ENCODE data around the gene CAMKV. TPM values are rescaled to one million over a fixed set of nuclear protein-coding genes. Genes with fewer than 3 reads are reported as not detected.

CAMKV gene
- polyA plus RNA-seq, 1 of the 3 experiments (the other 2 are of a cell fraction) = 0.53 TPM

- no peak for TF ChIP-seq CTCF (IDR thresholded peaks at IDR 0.05)
- TF ChIP-seq USF2 (IDR thresholded peaks at IDR 0.05; ENCODE audit: borderline replicate concordance, low read depth, low read length) = no peak
- no peak for TF ChIP-seq ELF1 (IDR thresholded peaks at IDR 0.05)
- no peak for TF ChIP-seq TCF12 (IDR thresholded peaks at IDR 0.05)
- no peak for TF ChIP-seq MEF2A (IDR thresholded peaks at IDR 0.05; ENCODE audit: borderline replicate concordance, low read depth)
- no peak for TF ChIP-seq FOXJ3 (CRISPR knock-in tag; IDR thresholded peaks at IDR 0.05)
- TF ChIP-seq FOXM1 (IDR thresholded peaks at IDR 0.05; ENCODE audit: low read depth) = no peak
- TF ChIP-seq SIN3A (IDR thresholded peaks at IDR 0.05; ENCODE audit: borderline replicate concordance, low read depth, low read length) = no peak
- TF ChIP-seq FOSL2 (IDR thresholded peaks at IDR 0.05; ENCODE audit: borderline replicate concordance, low read depth) = no peak
- no peak for TF ChIP-seq MAX (IDR thresholded peaks at IDR 0.05; ENCODE audit: low read depth)
These were observed 9.0 kb upstream of the CAMKV start (continued) for GRCh38 chr3:49878686-49879085.

- no peak overlapping the region for H3K4me2 ChIP-seq
- no peak overlapping the region for H3K27ac ChIP-seq (ENCODE audit: low read depth in 2 of 2, low read length in 1 of 2)
- no peak overlapping the region for H2AFZ ChIP-seq (ENCODE audit: low read depth)
- H3K9me2 ChIP-seq = no peaks in the 10 kb centered on the region
- H3K4me1 ChIP-seq (ENCODE audit: control insufficient read depth in 1 of 2, insufficient read depth in 2 of 2, low read depth in 1 of 2, low read length in 1 of 2) = peaks cover 0 to 17% of the 10 kb centered on the region in 2 experiments; a peak in 1 of 4 replicates
- ChIA-PET CTCF (interaction anchor here (1.0 to 1.3 kb wide), 2 partner anchors 38 to 338 kb away, joined by 3 to 6 read pairs; no protein-coding TSS in a partner anchor), POLR2A (no interaction called here)
- H3K9me3 ChIP-seq = no peaks in the 10 kb centered on the region
- TF ChIP-seq CHD2 (IDR thresholded peaks at IDR 0.05; ENCODE audit: low read length, partially characterized antibody) (no peak), RCOR1 (IDR thresholded peaks at IDR 0.05; ENCODE audit: low read length) (no peak), MEF2A (IDR thresholded peaks at IDR 0.05; ENCODE audit: borderline replicate concordance, low read depth) (no peak)
- no peaks in the 10 kb centered on the region for H3F3A ChIP-seq (replicated peaks; ENCODE audit: insufficient read depth)
- 90% methylated on average over 2 of the region's 2 CpGs for WGBS (ENCODE audit: low lambda C conversion rate)
- no peak overlapping the region for H3K4me3 ChIP-seq (ENCODE audit: low read depth in 2 of 2, low read length in 1 of 2)
- H3K9ac ChIP-seq = no peak overlapping the region
- no peaks in the 10 kb centered on the region; the same call in 1 of the 2 replicates for H3K27me3 ChIP-seq (ENCODE audit: insufficient read depth)
- no peaks in the 10 kb centered on the region for H3K36me3 ChIP-seq (replicated peaks in 1 of 2; ENCODE audit: control insufficient read depth in 1 of 2, insufficient read depth in 2 of 2, low read length in 1 of 2)
- no peaks in the 10 kb centered on the region for H4K20me1 ChIP-seq (ENCODE audit: insufficient read depth)
- no peaks in the 10 kb centered on the region for H3K79me2 ChIP-seq (ENCODE audit: insufficient read depth)
- DNase-seq = no peak
These were observed 8.0 kb upstream of the CAMKV start for GRCh38 chr3:49877716-49878115.

GRCh38 chr3:49876567-49876966 is 6.9 kb upstream of the CAMKV start:
- Histone ChIP-seq H3K79me2 (ENCODE audit: insufficient read depth) (no peaks in the 10 kb centered on the region), H3K36me3 (replicated peaks in 1 of 2; ENCODE audit: control insufficient read depth in 1 of 2, insufficient read depth in 2 of 2, low read length in 1 of 2) (no peaks in the 10 kb centered on the region), H3K4me2 (no peak overlapping the region), H3K9me2 (no peaks in the 10 kb centered on the region), H2AFZ (ENCODE audit: low read depth) (no peak overlapping the region), H3F3A (replicated peaks; ENCODE audit: insufficient read depth) (no peaks in the 10 kb centered on the region), H3K9me3 (no peaks in the 10 kb centered on the region), H3K27me3 (ENCODE audit: insufficient read depth) (no peaks in the 10 kb centered on the region; the same call in 1 of the 2 replicates), H3K4me3 (ENCODE audit: low read depth in 2 of 2, low read length in 1 of 2) (no peak overlapping the region), H3K27ac (ENCODE audit: low read depth in 2 of 2, low read length in 1 of 2) (no peak overlapping the region), H3K9ac (no peak overlapping the region), H3K4me1 (ENCODE audit: control insufficient read depth in 1 of 2, insufficient read depth in 2 of 2, low read depth in 1 of 2, low read length in 1 of 2) (peaks cover 0 to 28% of the 10 kb centered on the region in 2 experiments; a peak in 1 of 4 replicates), H4K20me1 (ENCODE audit: insufficient read depth) (no peaks in the 10 kb centered on the region)
- no peak for DNase-seq
- CTCF ChIA-PET = interaction anchor here (1.2 kb wide), 1 partner anchor 37 kb away, joined by 3 read pairs; no protein-coding TSS in a partner anchor
- POLR2A ChIA-PET = no interaction called here
- 40% methylated on average over 1 of the region's 5 CpGs for WGBS (ENCODE audit: low lambda C conversion rate)
- TF ChIP-seq POLR2AphosphoS5 (IDR thresholded peaks at IDR 0.05; ENCODE audit: low read depth, low read length) (no peak), EZH2phosphoT487 (IDR thresholded peaks at IDR 0.05; ENCODE audit: borderline replicate concordance, low read depth) (no peak), EP300 (IDR thresholded peaks at IDR 0.05; ENCODE audit: borderline replicate concordance in 1 of 2, low read depth in 1 of 2, low read length in 1 of 2) (no peak), IRF3 (IDR thresholded peaks at IDR 0.05; ENCODE audit: low read depth, low read length) (no peak), CHD2 (IDR thresholded peaks at IDR 0.05; ENCODE audit: low read length, partially characterized antibody) (no peak), MXI1 (IDR thresholded peaks at IDR 0.05; ENCODE audit: low read depth, low read length) (no peak), REST (IDR thresholded peaks at IDR 0.05; ENCODE audit: low read depth, low read length) (no peak), TAF1 (IDR thresholded peaks at IDR 0.05; ENCODE audit: borderline replicate concordance, low read depth, low read length) (no peak)
